GM12878 (cell line): ENCODE measurements around the gene SPR. TPM values are rescaled to one million over a fixed set of nuclear protein-coding genes. Genes with fewer than 3 reads are reported as not detected.

Experiments
- ATAC-seq: fragments of 200-7000 bp; cut with Tn5 transposase; 3 replicates; pipeline ENCODE4 v1.9.1; 2020; ENCODE audit warnings: mild to moderate bottlenecking, moderate library complexity
- BruUV-seq: library from RNA; stranded (reverse); fragments of 400-500 nt; replicated peaks from 2 replicates; lab custom pipeline; 2021; lab: Mats Ljungman, UMichigan
- CTCF ChIA-PET: fragments of 300-600 bp; sonication (Branson Sonifier 250); formaldehyde crosslinking; extraction: SDS; loops from one replicate; lab custom pipeline; 2021; ENCODE audit warnings: inconsistent platforms; lab: Yijun Ruan, JAX
- POLR2A ChIA-PET: fragments of 350-600 bp; formaldehyde crosslinking; extraction: SDS; loops from one replicate; lab custom pipeline; 2021; ENCODE audit warnings: inconsistent platforms; lab: Charles Lee
- RAD21 ChIA-PET: fragments of 300-600 bp; sonication (Branson Sonifier 250); formaldehyde crosslinking; loops from one replicate; lab custom pipeline; 2023; ENCODE audit warnings: antibody characterized with exemption; ENCODE audit not compliant: unreplicated experiment; lab: Charles Lee
- SMC1A ChIA-PET: fragments of 300-600 bp; sonication (Branson Sonifier 250); formaldehyde crosslinking; loops from one replicate; lab custom pipeline; 2023; ENCODE audit not compliant: unreplicated experiment, uncharacterized antibody; lab: Charles Lee
- DNase-seq: peaks from one replicate; pipeline ENCODE4 v3.0.0-alpha.2; 2011; ENCODE audit warnings: low read depth, low spot score
- FAIRE-seq: peaks from 3 replicates; lab custom pipeline; 2011; peaks lifted over from hg19 to GRCh38; lab: Jason Lieb, UNC
- H2AFZ ChIP-seq: 2 replicates; pipeline ENCODE4 v1.6.0; 2011; ENCODE audit warnings: low read depth, low read length, control low read depth; ENCODE audit not compliant: control insufficient read depth
- H3K27ac ChIP-seq: 2 replicates; pipeline ENCODE4 v1.5.1; 2011; ENCODE audit warnings: control low read depth; ENCODE audit not compliant: control insufficient read depth, insufficient read depth
- H3K27me3 ChIP-seq, 2 experiments: replicated peaks in 1 of 2; 2 replicates each; pipeline versions ENCODE4 v1.6.0 to v1.6.1; 2011; ENCODE audit warnings: low read length in 1 of 2; ENCODE audit not compliant: control insufficient read depth in 2 of 2, insufficient read depth in 2 of 2
- H3K36me3 ChIP-seq, 2 experiments: 2 replicates each; pipeline ENCODE4 v1.5.1; 2011; ENCODE audit warnings: low read length in 1 of 2; ENCODE audit not compliant: control insufficient read depth in 2 of 2, insufficient read depth in 2 of 2
- H3K4me1 ChIP-seq: 2 replicates; pipeline ENCODE4 v1.6.1; 2011; ENCODE audit warnings: mild to moderate bottlenecking, low read length, moderate library complexity, mixed read lengths; ENCODE audit not compliant: control insufficient read depth, insufficient read depth
- H3K4me2 ChIP-seq: 2 replicates; pipeline ENCODE4 v1.6.0; 2011; ENCODE audit warnings: control low read depth; ENCODE audit not compliant: control insufficient read depth, insufficient read depth
- H3K4me3 ChIP-seq: fragments of 200-600 bp; sonication (generic); 2 replicates; pipeline ENCODE4 v1.5.1; 2016
- H3K79me2 ChIP-seq: 2 replicates; pipeline ENCODE4 v1.6.0; 2011; ENCODE audit warnings: low read length; ENCODE audit not compliant: control insufficient read depth, insufficient read depth
- H3K9ac ChIP-seq: 2 replicates; pipeline ENCODE4 v1.8.0; 2011; ENCODE audit warnings: low read length, control low read depth, mixed read lengths; ENCODE audit not compliant: control insufficient read depth, insufficient read depth
- H3K9me3 ChIP-seq: replicated peaks from 3 replicates; pipeline ENCODE4 v1.5.1; 2011; ENCODE audit warnings: mild to moderate bottlenecking, low read length; ENCODE audit not compliant: control insufficient read depth, insufficient read depth
- H4K20me1 ChIP-seq: 2 replicates; pipeline ENCODE4 v1.6.0; 2011; ENCODE audit not compliant: control insufficient read depth, insufficient read depth
- BCL3 ChIP-seq: IDR thresholded peaks from 2 replicates; pipeline ENCODE4 v1.6.1; 2011; ENCODE audit warnings: borderline replicate concordance, low read depth, mild to moderate bottlenecking, moderate library complexity, low read length; ENCODE audit not compliant: insufficient read depth, poor library complexity, severe bottlenecking
- BRCA1 ChIP-seq: IDR thresholded peaks from 2 replicates; pipeline ENCODE4 v1.6.1; 2011; ENCODE audit warnings: low read depth, low read length, improper control_type of control experiment
- EP300 ChIP-seq, 2 experiments: fragments of 150-350 bp in 1 of 2; IDR thresholded peaks; 2 replicates each; pipeline ENCODE4 v1.6.1; 2011 to 2012; ENCODE audit warnings: low read depth in 2 of 2, low read length in 2 of 2, borderline replicate concordance in 1 of 2, improper control_type of control experiment in 1 of 2, inconsistent platforms in 1 of 2; ENCODE audit not compliant: control insufficient read depth in 1 of 2
- GABPA ChIP-seq: IDR thresholded peaks from 2 replicates; pipeline ENCODE4 v1.6.1; 2014; ENCODE audit warnings: antibody characterized with exemption, low read depth, mild to moderate bottlenecking, inconsistent platforms
- PAX8 ChIP-seq: fragments of 450-650 bp; IDR thresholded peaks from 2 replicates; pipeline ENCODE4 v1.6.1; 2017; ENCODE audit warnings: mild to moderate bottlenecking, moderate library complexity
- POLR2A ChIP-seq: IDR thresholded peaks from 2 replicates; pipeline ENCODE4 v1.6.1; 2011; ENCODE audit warnings: low read depth, mild to moderate bottlenecking, low read length
- SIN3A ChIP-seq: IDR thresholded peaks from 2 replicates; pipeline ENCODE4 v1.6.1; 2012; ENCODE audit warnings: low read depth, low read length, improper control_type of control experiment
- SREBF2 ChIP-seq: IDR thresholded peaks from 2 replicates; pipeline ENCODE4 v1.6.1; 2012; ENCODE audit warnings: mild to moderate bottlenecking, low read length
- SRF ChIP-seq, 2 experiments: IDR thresholded peaks; 2 replicates each; pipeline ENCODE4 v1.6.1; 2011; ENCODE audit warnings: low read depth in 2 of 2, low read length in 2 of 2, mild to moderate bottlenecking in 1 of 2, moderate library complexity in 1 of 2
- TARDBP ChIP-seq: IDR thresholded peaks from 2 replicates; pipeline ENCODE4 v1.6.1; 2016; ENCODE audit warnings: borderline replicate concordance
- ZNF217 ChIP-seq: fragments of 450-650 bp; IDR thresholded peaks from 2 replicates; pipeline ENCODE4 v1.6.1; 2017; ENCODE audit warnings: antibody characterized with exemption, mild to moderate bottlenecking
- ZZZ3 ChIP-seq: IDR thresholded peaks from 2 replicates; pipeline ENCODE4 v1.6.1; 2011; ENCODE audit warnings: low read depth; ENCODE audit not compliant: control insufficient read depth, insufficient read length
- WGBS: methylation state at CpG from one replicate; pipeline ENCODE4 v1.1.6; 2016; ENCODE audit warnings: low lambda C conversion rate; ENCODE audit not compliant: insufficient replicate concordance, insufficient coverage; ENCODE audit errors: missing lambda C conversion rate; 5-methylcytosine and 5-hydroxymethylcytosine counted together
- in situ Hi-C: fragments of 300-500 bp; cut with MboI; formaldehyde crosslinking; loops from 9 replicates; pipeline ENCODE4 v1.14.3; 2018; ENCODE audit warnings: mixed read lengths
- intact Hi-C: fragments of 100-400 bp; cut with micrococcal nuclease; formaldehyde crosslinking; loops from one replicate; pipeline ENCODE4 v1.14.2; 2022; ENCODE audit not compliant: unreplicated experiment
- polyA plus RNA-seq, 11 experiments: library from polyadenylated mRNA; depleted of rRNA in 4 of 11; unstranded in 6 of 11; stranded (reverse) in 5 of 11; fragments of >200 nt; fragmentation: Nextera tagmentation in 4 of 11; fragmentation: Illumina TruSeq in 1 of 11; extraction: Ambion mirVana in 4 of 11; extraction: Trizol in 1 of 11; gene quantifications; 1 replicate in 1 of 11; 2 replicates in 10 of 11; pipeline versions ENCODE4 v1.2.1 to v1.2.3, GENCODE V29; 2011 to 2016; ENCODE audit warnings: inconsistent platforms in 2 of 11, missing spikeins in 2 of 11, low read depth in 1 of 11
- total RNA-seq, 4 experiments: library from RNA; depleted of rRNA in 3 of 4; stranded (reverse); fragments of >200 nt in 3 of 4; fragmentation: Illumina TruSeq in 1 of 4; extraction: Trizol in 1 of 4; gene quantifications; 2 replicates each; pipeline versions ENCODE4 v1.2.1 to v1.2.3, GENCODE V29; 2013 to 2021

The SPR gene
- total and polyA plus RNA-seq, 10 of the 15 experiments (the other 5 are each of a cell fraction or from before 2014, with no cell fraction given) = 0.68 to 7.8 (median 2.5) TPM

GRCh38 chr2:72936660-72937355, 49.6 kb downstream of the SPR start:
- no peak for TF ChIP-seq ZNF217
- TF ChIP-seq BCL3 = no peak
- TF ChIP-seq SREBF2 = no peak
- TF ChIP-seq SRF (IDR thresholded peaks at IDR 0.05; ENCODE audit: low read depth in 2 of 2, low read length in 2 of 2) = no peak
- TF ChIP-seq SIN3A = no peak
- no peak for TF ChIP-seq ZZZ3
- no peak for TF ChIP-seq EP300 (IDR thresholded peaks at IDR 0.05; ENCODE audit: borderline replicate concordance in 1 of 2, control insufficient read depth in 1 of 2, low read depth in 2 of 2, low read length in 2 of 2)
- TF ChIP-seq GABPA = no peak
- TF ChIP-seq PAX8 = no peak
- TF ChIP-seq TARDBP = no peak
- no peak for TF ChIP-seq BRCA1
- TF ChIP-seq POLR2A = no peak
- TF ChIP-seq, all 136 proteins: peak for 0
- Histone ChIP-seq H3K79me2 (no peaks in the 10 kb centered on the region), H2AFZ (no peak overlapping the region), H3K4me2 (no peak overlapping the region), H3K4me1 (no peaks in the 10 kb centered on the region; the same call in 1 of the 2 replicates), H3K27me3 (no peaks in the 10 kb centered on the region), H3K9ac (no peak overlapping the region), H3K4me3 (no peak overlapping the region), H3K9me3 (no peaks in the 10 kb centered on the region), H3K36me3 (no peaks in the 10 kb centered on the region), H3K27ac (no peak overlapping the region), H4K20me1 (no peaks in the 10 kb centered on the region; the same call in 1 of the 2 replicates)
- RAD21 ChIA-PET = interaction anchor here (1.0 kb wide), 1 partner anchor 43 kb away, joined by 3 read pairs; no protein-coding TSS in a partner anchor
- CTCF ChIA-PET = interaction anchor here (1.0 to 8.0 kb wide), 2 partner anchors 44 to 49 kb away, joined by 3 to 117 read pairs; partner anchors contain the start of gene SPR
- in situ Hi-C loops = no loop called here
- FAIRE-seq = no peak
- POLR2A ChIA-PET = no interaction called here
- ATAC-seq = no peak
- WGBS = 58% methylated on average over 19 of the region's 19 CpGs
- no peak for DNase-seq
- SMC1A ChIA-PET = interaction anchor here (4.8 kb wide), 1 partner anchor 44 kb away, joined by 39 read pairs; no protein-coding TSS in a partner anchor
- intact Hi-C loops = no loop called here
- no TSS peak for BruUV-seq
